HG02970 (cell line): ENCODE results near the gene PDE6C.

Source experiments
- ATAC-seq: cut with Tn5 transposase; IDR thresholded peaks from one replicate; pipeline ENCODE4 v1.9.1; 2021; ENCODE audit warnings: mild to moderate bottlenecking, moderate library complexity, moderate number of reproducible peaks; ENCODE audit not compliant: unreplicated experiment, low FRiP score

Gene PDE6C

GRCh38 chr10:93612311-93612710, at the start of gene PDE6C:
Gene PDE6C, plus strand, starts transcription at chr10:93612537. Its CDS starts 189 bp downstream, at chr10:93612726.
- no peak for ATAC-seq

- no peak for ATAC-seq
These were observed 46.9 kb upstream of the PDE6C start for GRCh38 chr10:93565446-93565845.

GRCh38 chr10:93566435-93567276, 45.7 kb upstream of the PDE6C start, which contains the start of gene FFAR4:
Gene FFAR4, plus strand, starts transcription at chr10:93566665. Its CDS starts 56 bp downstream, at chr10:93566721.
- ATAC-seq, result no peak

DNA sequence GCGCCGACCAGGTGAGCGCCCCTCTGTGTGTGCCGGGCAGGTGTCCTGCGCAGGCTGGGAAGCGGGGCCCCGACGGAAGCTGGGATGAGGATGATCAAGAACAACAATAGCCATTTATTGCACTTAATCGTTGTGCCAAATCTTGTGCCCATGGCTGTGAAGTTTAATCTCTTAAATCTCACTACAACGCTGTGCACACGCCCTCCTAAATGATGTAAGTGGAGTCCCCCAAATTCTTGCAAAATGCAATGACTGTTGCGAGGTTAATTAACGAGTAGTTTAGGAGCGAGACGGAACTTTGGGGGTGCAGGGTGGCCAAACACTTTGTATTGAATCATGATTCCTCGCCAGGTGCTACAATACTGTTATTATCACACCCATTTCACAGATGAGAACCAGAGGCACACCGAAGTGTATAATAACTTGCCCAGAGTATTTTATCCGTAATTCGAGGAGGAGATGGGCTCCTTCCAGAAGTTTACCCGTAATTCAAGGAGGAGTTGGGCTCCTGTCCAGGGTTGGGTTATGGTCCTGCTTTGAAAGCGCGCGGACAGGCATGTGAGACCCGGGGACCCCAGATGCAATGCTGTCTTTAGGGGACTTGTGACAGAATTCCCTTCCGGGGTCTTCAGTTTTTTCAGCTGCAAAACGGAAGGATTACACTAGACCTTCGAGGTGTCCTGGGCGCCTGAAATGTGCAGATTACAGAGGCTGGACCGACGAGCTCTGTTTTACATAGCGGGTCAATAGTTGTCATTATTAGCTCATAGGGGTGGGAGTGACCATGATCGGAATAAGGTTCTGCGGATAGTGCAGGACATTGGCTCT, 44.8 kb upstream of the PDE6C start:
- no peak for ATAC-seq

GRCh38 chr10:93568105-93568390, 44.3 kb upstream of the PDE6C start:
- no peak for ATAC-seq

DNA sequence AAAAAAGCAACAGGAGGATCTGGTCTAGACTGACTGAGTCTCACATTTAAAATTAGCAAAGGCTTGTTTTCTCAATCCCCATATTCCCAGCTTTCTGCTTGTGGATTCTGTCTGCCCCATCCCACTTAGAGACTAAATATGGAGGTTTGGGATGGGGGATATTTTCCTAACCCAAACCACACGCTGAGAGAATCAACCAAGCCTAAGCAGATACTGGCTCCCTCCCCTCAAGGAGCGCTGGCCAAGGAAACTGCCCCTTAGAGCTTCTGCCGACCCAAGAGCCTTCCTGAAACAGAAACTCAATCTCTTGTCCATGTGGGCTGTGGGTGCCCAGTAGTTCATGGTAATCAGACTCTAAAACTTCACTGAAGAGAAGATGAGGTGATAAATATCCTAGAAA, 42.0 kb upstream of the PDE6C start:
- ATAC-seq, result no peak

GRCh38 chr10:93572606-93573005, 39.7 kb upstream of the PDE6C start:
- ATAC-seq, result no peak

GRCh38 chr10:93573051-93573909, 39.1 kb upstream of the PDE6C start:
- ATAC-seq, result no peak

- no peak for ATAC-seq
These were observed 38.4 kb upstream of the PDE6C start for GRCh38 chr10:93573924-93574323.

DNA sequence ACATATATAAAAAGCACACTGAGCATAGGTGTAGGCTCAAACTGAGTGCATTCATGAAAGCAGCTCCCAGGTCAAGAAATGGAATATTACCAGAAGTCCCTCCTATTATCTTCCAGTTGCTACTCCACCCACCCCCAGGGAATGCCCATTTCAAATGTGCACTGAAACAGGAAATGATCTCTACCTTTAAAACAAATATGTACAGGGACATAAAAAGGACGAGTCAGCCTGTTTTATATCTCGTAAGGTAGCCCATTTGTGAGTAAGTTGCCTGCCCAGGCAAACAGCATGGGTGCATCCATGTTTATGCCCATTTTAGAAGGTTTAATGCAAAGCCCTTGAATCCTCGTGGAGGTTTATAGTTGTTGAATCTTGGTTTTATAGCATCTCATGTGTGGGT, 35.4 kb upstream of the PDE6C start:
- no peak for ATAC-seq

- ATAC-seq, result no peak
These were observed 34.8 kb upstream of the PDE6C start for GRCh38 chr10:93577565-93577964.

- ATAC-seq, result no peak
These were observed 33.2 kb upstream of the PDE6C start for GRCh38 chr10:93579089-93579488.

DNA sequence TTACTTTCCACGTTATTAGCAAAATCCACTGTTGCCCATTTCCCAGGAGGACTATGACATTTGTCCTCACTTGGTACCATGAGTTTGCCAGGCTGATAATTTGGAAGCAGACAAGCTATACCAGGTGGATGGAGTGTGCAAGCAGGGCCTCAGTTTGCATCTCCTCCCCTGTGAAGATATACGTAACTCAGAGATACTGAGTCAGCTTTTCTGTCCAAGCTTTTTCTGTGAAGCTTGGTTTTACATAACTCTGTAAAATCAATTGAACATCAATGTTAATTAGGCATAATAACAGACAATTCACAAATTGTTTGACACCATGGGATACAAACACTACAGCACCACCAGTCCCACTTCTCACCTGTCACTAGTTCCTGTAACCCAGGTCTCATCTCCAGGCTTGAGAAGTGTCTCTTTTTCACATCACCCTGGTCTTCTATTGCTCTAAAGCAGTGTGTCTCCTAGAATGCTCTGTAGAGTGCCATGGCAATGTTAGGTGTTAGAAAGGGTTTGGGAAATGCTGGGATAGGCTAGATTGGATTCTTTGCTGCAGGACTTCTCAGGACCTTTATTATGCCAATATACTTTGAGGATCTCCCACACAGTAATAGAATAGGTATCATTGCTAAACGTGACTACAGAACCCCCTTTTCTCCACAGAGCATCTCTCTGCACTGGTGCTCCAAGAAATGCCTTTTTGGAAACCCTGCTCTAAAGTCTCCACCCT, 32.2 kb upstream of the PDE6C start:
- no peak for ATAC-seq

DNA sequence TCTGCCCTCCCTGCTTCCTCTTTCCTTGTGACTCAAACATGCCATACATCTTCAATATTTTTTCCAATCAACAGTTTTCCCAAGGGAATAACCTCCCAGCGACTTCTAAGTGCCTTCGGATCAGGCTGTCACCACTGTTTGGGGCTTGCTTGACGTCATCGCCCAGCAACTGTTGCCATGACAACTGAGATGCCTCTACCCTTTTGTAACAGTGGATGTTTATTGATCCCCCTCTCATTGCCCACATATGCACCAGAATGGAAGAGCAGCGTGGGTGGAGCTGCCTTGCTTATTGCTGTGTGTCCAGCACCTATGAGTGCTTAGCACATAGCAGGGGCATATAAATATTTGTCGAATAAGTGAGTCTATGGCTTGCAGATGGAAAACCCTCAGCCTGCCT, 31.5 kb upstream of the PDE6C start:
- ATAC-seq, result no peak

GRCh38 chr10:93584445-93584844, 27.9 kb upstream of the PDE6C start:
- ATAC-seq, result no peak

GRCh38 chr10:93589648-93590562, 22.4 kb upstream of the PDE6C start:
- ATAC-seq, result no peak

DNA sequence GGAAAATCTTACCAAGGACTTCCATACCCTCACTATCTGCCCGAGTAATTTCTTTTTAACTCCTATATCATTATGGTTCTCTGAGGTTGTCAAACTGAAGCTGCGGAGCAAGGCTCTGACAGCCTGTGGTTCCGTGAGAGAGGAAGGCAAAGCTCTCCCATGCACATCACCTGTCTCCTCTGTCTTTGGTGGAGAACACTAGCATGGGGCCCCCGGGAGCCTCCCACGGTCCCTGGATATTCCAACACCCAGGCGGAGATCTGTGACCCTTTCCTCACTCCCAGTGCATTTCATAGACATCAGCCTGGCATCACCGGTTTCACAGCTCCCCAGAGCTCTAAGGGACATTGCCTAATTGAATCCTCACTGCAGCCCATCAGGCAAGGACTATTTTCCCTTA, 21.7 kb upstream of the PDE6C start:
- no peak for ATAC-seq

DNA sequence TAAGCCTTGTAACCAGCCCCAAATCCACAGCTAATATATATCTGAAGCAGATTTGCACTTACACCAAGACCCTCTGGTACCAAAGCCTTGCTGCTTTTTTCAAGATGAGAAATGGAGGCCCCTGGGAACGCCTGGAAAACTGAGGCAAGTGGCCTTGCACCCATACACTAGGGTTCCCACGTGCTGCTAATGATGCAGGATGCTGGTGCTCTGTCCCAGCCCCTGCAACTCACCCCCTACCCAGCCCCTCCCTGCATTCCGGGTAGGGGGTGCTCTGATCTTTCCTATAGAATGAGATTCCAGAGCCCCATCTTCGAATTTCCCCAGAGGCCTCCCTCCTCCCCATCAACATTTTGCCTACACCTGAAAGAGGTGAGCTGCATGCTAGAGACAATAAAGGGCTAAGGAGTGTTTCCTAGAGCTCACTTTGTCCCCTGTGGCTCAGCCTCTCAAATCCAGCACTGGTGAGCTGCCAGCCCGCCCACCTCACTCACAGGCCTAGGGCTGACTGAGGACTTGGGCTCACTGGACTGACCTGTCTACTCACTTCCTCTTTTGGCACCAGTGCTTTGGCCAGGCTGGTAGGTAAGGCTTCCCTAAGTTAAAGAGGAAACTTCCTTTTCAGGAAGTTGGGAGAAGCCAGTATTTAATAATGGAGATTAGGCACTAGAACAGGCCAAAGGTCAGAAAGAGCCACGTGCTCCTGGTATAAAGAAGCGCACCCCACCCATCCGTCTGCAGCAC, 21.1 kb upstream of the PDE6C start:
- no peak for ATAC-seq
